GM12874 (cell line): ENCODE data around the gene LRRC7.

ENCODE experiments used
- CTCF ChIP-seq: IDR thresholded peaks from 2 replicates; pipeline ENCODE4 v1.5.1; 2011; ENCODE audit warnings: low read depth, mild to moderate bottlenecking, control low read depth, low read length, moderate library complexity; ENCODE audit not compliant: insufficient read depth

LRRC7 gene

GRCh38 chr1:69567652-69568420, at the start of gene LRRC7:
Gene LRRC7 (plus strand): TSS chr1:69567922. CDS start chr1:69568640, 718 bp downstream.
- no peak for TF ChIP-seq CTCF

- no peak for TF ChIP-seq CTCF
These were observed 48.7 kb upstream of the LRRC7 start for GRCh38 chr1:69519006-69519405.

GRCh38 chr1:69520326-69520725, 47.4 kb upstream of the LRRC7 start:
- no peak for TF ChIP-seq CTCF

GRCh38 chr1:69523032-69523431, 44.7 kb upstream of the LRRC7 start:
- no peak for TF ChIP-seq CTCF

- no peak for TF ChIP-seq CTCF
These were observed 44.3 kb upstream of the LRRC7 start for GRCh38 chr1:69523461-69523860.

- TF ChIP-seq CTCF, result no peak
These were observed 43.7 kb upstream of the LRRC7 start for GRCh38 chr1:69524015-69524414.

- TF ChIP-seq CTCF, result no peak
These were observed 40.4 kb upstream of the LRRC7 start for GRCh38 chr1:69527273-69527672.

GRCh38 chr1:69528376-69528775, 39.3 kb upstream of the LRRC7 start:
- TF ChIP-seq CTCF, result no peak
